GM18502 (cell line): ENCODE data around the gene HSD11B1L.
"Not testable (repeated sequence)": the region's sequence is repeated elsewhere in the genome, so short reads cannot be mapped to it uniquely, and the experiment has no call there.

Source experiments
- ATAC-seq: cut with Tn5 transposase; IDR thresholded peaks from one replicate; pipeline ENCODE4 v1.9.1; 2021; ENCODE audit warnings: mild to moderate bottlenecking; ENCODE audit not compliant: unreplicated experiment, poor library complexity

The HSD11B1L gene

GRCh38 chr19:5719274-5719960, 38.6 kb downstream of the HSD11B1L start:
- ATAC-seq: peak; percentile 8

GRCh38 chr19:5719961-5720790, 39.3 kb downstream of the HSD11B1L start, which contains the start of the genes CATSPERD and LONP1:
Gene CATSPERD (plus strand): TSS chr19:5720637. CDS start chr19:5720738, 101 bp downstream.
Gene LONP1 (minus strand): TSS chr19:5720146. CDS start chr19:5720132, 14 bp downstream.
- ATAC-seq: peak; percentile 80

DNA sequence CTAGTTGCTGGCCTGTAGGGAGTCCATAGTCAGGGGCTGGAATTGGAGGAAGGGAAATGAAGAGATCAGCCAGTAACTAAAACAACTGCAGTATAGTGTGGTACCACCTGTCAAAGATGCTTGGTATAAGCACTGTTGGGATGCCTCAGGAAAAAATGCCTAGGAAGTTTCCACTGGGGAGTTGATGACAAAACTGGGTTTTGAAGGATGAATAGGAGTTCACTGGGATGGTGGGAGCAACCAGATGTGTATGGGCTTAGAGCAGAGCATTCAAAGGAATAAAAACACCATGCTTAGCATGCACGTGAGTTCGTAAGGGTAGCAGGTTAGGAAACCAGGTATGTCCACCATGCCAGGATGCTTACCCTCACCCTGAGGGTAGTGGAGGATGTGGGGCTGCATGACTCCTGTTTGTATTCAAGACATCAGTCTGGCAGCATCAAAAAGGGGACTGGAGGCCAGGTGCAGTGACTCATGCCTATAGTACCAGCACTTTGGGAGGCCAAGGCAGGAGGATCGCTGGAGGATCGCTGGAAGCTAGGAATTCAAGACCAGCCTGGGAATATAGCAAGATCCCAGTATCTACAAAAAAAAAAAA, 46.7 kb downstream of the HSD11B1L start:
- ATAC-seq: no peak

- ATAC-seq: not testable (repeated sequence)
These were observed 52.3 kb downstream of the HSD11B1L start for GRCh38 chr19:5733172-5733571.
